Measurements from ENCODE around the gene GSG1L.
"Not testable (repeated sequence)": the region's sequence is repeated elsewhere in the genome, so short reads cannot be mapped to it uniquely, and the experiment has no call there.

GSG1L gene

DNA sequence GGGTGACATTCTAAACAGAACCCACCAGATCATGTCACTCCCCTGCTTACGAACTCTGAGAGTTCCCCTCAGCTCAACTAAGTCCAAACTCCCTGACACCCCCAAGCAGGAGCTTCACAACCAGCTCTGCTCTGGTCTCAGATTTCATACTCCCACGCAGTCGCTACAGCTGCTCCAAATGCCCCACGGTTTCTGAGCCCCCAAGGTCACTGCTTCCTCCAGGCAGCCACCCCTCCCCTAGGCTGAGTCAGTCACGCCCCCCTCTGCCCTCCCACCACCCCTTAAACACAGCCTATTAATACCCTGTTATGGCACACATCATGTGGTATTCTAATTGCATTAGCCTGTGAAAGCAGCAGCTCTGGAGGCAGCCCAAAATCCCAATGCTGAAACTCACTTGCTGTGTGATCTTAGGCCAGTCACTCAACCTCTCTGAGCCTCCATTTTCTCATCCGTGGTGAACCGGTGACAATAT, 51.5 kb downstream of the GSG1L start:
- DNase-seq: no peak

DNA sequence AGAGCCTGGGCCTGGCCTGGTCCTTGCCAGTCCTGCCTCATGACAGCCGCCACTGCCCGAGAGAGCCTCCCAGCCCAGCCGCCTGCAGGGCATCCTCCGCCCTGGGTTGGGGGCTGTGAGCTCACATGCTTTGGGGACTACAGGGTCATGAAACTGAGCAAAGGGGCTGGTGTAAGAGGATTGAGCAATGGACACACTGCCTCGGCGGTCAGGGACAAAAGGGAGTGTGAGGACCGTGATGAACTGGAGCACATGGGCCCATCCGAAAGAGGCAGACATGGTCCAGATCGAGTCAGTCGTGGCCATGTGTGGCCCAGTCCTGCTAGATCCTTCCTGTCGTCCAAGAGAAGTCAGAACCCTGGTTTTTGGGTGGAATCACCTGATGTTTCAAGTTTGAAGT, 52.3 kb downstream of the GSG1L start:
- no peak for DNase-seq

DNA sequence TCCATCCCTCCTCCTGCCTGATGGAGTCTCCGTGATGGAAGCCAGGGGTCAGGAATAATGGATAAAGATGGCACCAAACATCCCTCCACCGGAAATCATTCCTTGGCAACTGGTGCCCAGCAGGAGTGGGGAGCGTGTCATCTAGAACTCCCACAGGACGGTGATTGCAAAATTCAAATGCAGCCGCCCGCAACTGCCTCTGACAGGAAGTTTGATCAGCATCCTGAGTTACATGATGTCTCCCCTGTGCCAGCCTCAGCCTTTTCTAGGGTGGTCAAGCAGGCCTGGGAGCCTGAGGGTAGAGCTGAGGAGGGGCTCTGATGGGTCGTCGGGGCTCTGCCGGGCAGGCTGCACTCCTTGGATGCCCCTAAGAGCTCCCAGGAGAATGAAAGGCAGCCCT, 52.8 kb downstream of the GSG1L start:
- DNase-seq: no peak

DNA sequence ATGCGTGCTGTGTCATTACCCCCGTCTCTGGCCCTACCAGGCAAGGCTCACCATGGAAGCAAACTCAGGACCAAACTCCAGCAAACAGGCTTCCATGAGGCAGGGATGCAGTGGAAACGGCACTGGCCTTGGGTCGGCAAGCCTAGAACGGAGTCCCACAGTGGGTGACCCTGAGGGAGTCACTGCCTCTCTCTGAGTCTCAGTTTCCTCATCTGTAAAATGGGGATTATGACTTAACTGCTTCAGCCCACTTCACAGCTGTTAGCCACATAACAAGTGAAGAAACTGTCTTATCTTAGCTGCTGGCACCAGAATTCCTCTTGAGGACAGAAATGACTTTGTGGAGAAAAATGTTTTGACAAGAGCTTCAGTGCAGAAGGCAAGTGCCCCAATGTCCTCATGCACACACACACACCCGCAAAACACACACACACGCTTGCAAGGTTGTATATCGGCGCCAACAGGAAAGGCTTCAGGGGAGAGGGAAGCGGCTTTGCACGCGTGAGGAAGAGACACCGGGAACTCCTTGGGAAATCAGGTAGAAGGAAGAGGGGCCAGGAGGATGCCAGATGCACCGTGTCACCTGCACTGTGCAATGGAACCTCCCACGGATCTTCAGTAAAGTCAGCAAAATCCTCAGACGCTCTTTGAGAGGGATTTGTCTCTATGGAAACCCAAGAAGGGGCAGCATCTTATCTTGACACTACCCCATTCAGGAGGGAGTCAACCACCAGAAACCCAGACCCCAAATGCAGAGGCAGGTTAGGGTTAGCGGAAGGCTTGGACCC, 53.7 kb downstream of the GSG1L start:
- DNase-seq: no peak

DNA sequence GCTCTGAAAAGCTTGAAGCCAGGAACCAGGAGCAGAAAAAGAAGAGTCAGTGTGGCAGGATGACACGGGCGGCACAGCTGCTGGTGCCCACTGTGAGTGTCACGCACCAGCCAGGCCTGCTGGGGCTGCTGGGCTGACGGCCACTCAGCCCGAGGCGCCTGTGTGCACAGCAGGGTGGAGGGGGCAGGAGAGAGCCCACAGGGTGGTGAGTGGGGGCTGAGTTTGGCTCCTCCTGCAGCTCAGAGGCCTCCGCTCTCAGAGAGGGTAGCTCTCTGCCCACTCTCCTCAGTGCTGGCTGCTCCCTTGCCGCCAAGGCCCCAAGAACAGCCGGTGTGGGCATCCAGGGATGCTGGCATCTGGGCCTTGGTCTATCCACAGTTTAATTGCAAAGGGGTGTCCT, 59.6 kb downstream of the GSG1L start:
- no peak for DNase-seq

DNA sequence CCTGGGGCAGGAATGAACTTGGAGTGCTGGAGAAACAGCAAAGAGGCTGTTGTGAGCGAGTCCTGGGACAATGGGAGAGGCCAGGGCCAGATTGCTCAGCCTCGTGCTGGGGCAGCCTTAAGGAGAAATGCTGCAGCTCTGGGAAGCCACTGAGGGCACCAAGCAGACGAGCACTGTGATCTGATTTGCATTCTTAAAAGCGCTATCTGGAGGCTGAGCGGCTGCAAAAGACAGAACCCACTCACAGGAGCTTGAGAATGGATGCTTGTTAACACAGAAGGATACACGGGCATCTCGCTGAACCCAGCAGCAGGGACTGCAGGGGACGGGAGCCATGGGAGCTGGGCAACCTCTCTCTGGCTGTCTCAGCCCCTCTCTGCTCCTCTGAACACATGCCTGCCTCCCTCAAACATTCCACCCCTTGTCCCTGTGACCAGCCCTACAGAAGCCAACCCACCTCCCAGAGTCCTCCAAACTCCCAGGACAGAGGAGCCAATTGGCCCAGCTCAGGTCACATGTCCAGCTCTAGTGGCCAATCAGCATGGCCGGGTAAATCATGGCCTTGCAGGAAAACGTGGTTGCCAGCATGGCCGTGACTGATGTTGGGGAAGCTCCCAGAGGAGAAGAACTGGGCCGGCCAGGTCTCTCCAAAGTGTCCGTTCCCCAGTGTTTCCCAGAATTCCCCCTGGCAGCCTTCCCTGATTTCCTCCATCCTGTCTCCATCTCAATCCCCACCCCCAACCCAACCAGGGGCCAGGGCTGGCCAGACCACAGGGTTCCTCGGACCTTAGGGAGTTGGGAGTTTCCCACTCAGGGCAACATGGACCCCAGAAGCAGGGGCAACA, 60.3 kb downstream of the GSG1L start:
- no peak for DNase-seq

DNA sequence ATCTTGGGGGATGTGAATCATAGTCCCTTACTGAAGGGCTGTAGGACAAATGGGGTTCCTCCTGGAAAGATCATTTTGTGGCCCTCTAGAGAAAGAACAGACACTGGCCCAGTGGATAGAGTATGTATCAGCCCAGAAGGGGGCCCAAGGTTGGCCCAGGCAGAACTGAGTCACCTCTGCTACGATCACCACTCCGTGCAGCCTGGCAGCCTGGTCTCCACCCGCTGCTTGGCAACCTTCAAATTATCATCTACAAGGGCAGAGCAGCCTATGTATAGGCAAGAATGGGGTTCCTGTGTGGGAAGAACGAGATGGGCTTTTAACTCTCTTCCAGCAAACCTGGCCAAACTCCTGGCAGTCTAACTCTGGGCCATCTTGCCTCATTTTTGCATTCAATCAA, 61.9 kb downstream of the GSG1L start:
- no peak for DNase-seq

DNA sequence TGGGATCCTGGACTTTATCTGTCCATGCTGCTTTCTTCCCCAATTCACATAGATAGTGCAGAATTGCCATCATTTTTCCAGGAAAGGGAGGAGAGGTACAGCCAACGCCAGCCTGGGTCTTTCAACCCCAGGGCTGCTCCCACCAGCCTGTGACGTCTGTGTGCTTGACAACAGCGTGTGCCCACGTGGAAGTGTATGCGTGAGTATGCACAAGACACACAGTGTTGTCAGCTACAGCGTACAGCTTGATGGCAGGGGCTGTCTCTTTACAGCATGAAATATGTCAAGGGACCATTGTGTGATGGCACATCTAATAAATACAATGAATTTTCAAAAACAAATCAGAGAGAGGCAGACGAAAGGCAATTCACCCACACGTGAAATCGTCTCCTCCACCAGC, 62.3 kb downstream of the GSG1L start:
- DNase-seq: no peak

DNA sequence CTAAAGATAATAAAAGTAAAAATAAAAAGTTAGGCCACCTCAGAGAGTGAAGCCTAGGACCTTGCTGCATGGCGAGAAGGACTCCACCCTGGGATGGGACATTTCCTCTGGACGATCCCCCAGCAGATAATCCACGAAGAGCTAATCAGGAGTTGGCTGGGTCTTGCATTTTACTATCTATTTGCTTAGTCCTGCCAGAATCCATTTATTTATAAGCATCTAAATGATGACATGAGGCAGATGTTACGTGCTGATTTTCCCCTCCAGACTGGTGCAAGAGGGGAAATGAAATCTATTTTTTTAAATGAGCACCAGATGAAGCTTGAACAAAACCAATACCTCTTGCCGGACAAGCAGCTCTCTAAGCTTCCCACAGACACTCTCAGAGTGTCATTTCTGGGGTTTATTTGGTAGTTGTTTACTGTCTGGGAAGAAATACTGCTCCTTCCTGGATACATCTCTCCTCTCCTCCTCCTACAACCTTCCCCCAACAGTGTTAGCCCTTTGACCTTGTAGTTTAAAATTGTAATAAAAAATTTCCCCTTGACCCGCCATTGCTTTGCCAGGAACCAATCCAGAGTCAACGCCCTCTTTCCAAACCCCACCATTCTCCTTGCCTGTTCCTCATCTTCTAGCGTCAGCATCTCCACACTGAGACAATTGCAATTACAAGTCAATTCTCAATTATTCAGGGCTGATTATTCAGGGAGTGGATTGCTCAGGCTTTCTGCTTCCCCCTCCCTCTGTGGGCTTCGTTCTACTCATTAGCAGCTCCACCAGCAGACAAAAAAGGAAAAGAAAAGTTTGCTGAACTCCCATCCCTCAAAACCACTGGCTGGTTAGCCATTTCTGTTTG, 63.0 kb downstream of the GSG1L start:
- no peak for DNase-seq

DNA sequence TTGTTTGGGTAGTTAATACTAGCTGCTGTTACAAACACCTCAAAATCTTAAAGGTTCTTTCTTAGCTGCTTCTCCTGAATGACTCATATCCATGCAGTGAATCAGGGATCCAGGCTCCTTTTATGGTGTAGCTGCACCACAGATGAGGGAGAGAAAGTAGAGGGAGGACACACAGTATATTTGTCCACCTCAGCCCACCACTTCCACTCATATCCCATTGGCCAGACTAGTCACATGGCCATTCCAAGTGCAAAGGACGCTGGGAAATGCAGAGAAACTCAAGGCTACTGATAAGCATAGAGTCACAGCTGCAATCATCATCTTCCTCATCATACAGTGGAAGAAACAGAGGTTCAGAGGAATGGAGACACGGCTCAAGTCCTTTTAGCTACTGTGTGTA, 63.8 kb downstream of the GSG1L start:
- no peak for DNase-seq

DNA sequence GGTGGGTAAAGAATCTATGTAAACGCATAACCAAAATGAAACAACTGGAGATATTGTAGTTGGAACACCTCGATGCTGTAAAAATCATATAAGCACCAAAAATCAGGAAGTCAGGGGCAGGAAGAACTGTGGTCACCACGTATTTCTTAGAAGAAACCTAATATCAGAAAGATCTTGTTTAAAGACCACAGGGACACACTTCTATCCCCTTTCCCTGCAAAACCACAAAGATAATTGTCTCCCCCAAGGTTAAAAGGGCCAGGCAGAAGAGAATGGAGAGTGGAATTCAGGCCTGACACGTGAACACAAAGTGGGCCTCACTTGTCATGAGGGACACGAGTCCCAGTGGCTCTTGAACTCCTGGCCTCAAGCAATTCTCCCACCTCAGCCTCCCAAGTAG, 68.1 kb downstream of the GSG1L start:
- no peak for DNase-seq

DNA sequence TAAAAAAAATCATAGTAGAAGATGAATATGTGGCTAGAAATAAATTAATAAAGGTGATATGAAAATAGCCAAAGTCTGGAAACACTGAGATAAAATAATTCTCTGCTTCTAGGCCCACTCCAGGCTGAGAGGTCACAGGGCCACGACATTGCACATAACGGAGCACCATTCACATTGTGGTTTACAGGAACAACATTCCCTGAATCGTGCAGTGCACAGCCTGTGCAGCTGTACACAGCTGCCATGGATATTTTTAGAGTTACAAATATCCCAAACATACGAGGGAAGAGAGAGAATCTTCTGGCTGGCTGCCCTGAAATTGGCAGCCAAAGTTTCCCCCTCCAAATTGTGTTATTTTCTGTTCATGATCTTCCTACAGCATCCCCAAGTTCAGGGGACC, 68.8 kb downstream of the GSG1L start:
- no peak for DNase-seq

DNA sequence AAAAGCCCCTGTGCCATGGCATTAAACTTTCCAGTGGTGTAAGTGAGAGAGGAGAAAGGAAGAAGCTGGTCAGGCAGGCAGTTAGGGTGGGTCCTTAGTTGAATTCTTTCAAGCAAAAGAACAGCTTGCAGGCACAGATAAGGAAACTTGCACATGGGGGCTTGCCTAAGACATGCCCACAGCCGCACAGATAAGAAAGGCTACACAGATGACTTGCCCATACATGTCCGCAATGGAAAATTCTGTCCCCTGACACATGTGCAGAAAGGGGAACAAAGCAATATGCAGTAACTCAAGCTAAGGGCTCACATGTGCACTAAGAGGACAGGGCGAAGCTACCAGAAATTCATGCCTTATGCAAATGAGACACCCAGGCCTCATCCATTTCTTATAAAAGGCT, 69.9 kb downstream of the GSG1L start:
- no peak for DNase-seq

DNA sequence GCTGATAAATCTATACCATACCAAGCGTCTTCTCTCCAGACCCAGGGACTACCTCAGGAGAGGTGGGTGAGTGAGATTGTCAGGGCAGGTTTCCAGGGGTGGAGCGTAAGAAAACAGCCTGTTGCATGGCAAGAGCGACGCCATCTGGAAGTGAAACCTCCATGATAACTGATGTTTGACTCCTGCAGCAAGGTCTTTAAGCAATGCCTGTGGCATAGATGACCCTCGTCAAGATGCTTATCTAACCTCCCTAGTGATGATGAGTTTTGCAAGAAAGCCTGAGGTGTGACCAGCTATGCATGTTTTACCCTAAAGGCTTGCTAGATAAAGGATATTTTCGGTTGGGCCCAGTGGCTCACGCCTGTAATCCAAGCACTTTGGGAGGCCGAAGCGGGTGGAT, 71.6 kb downstream of the GSG1L start:
- DNase-seq: no peak

DNA sequence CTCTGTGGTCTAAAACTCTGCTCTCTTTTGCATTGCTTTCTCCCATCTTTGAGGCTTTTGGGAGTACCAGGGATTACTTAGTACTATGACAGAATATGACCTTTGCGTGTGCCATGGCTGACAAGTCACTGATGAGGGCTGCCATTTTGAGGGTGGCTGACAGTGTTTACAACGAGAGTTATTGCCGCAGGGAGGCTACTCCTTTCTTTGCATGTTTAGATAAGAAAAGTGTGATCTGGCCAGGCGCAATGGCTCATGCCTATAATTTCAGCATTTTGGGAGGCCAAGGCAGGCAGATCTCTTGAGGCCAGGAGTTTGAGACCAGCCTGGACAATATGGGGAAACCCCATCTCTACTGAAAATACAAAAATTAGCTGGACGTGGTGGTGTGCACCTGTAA, 77.5 kb downstream of the GSG1L start:
- DNase-seq: no peak

DNA sequence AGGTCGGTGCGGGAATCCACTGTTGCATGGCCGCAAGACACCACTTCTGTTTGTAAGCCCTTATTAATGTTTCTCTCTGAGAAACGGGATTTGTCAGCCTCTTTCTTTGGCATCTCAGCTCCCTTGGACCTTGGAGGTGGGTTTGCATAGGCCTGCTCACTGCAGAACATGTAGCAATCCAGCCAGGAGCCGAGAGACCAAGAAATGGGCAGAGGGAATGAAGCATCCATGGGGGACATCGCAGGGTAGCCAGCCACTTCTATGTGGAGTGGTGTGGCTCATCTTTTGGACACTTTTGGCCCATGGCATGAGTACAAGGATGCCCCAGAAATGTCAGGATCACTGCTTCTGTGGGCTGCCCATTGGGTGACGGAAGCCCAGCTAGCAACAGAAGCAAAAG, 79.4 kb downstream of the GSG1L start:
- no peak for DNase-seq

DNA sequence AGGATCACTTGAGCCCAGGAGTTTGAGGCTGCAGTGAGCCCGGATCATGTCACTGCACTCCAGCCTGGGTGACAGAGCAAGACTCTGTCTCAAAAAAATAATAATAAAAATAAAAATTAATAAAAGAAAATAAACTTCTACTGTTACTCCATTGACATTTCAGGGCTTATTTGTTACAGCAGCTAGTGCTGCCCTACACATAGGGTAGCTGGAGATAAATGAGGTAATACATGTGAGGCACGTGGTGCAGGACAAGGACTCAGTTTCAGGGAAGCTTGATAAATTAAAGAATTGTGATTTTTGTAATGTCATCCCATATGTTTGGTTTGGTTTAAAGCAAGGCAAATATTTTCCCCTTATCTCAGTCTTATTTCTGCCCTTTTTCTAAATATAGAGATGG, 80.3 kb downstream of the GSG1L start:
- no peak for DNase-seq

DNA sequence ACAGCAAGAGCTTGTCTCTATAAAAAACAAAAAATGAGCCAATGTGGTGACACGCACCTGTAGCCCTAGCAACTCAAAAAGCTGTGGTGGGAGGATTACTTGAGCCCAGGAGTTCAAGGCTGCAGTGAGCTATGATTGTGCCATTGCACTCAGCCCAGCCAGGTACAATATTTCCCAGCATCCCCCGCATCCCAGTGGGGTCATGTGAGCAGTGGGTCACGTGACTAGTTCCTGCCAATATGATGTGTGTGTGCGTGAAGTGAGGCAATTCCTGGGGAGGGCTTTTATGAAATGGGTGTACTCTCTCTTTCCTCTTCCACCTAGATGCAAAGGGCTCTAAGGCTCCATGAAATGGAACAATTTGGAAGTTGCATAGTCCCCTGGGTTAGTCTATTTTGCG, 81.3 kb downstream of the GSG1L start:
- no peak for DNase-seq

DNA sequence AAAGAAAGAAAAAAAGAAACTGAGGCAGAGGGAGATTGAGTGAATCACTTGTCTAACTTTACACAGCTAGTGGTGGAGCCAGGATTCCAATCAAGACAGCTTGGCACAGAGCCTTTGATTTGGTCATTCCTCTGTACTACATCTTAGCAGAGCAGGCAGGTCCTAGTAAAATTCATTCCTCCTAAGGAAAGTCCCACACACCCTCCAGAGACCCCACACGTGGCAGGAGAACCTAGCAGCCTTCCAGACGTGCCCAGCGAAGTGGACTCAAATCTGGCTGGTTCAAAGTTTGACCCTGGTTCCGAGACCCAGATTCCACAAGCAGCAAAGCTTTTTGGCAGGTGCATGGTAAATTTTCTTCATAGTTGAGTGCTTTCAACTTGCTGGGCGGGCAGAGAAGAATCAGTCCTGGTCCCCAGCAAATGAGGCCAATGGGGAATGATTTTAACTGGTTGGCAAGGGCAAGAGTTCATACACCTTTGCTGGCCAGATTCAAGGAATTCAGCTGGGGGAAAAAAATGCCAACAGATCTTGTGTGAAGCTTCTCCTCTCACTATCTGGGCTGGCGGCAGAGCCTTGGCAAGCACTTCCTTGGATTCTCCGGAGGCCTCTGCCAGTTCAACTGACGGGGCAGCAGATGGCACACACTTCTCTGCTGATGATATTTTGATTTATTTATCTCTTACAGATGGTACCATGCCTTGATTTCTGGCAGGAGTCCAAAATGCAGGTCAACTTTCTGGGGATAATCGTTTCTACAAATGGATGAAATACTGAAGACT, 82.4 kb downstream of the GSG1L start:
- DNase-seq: no peak

DNA sequence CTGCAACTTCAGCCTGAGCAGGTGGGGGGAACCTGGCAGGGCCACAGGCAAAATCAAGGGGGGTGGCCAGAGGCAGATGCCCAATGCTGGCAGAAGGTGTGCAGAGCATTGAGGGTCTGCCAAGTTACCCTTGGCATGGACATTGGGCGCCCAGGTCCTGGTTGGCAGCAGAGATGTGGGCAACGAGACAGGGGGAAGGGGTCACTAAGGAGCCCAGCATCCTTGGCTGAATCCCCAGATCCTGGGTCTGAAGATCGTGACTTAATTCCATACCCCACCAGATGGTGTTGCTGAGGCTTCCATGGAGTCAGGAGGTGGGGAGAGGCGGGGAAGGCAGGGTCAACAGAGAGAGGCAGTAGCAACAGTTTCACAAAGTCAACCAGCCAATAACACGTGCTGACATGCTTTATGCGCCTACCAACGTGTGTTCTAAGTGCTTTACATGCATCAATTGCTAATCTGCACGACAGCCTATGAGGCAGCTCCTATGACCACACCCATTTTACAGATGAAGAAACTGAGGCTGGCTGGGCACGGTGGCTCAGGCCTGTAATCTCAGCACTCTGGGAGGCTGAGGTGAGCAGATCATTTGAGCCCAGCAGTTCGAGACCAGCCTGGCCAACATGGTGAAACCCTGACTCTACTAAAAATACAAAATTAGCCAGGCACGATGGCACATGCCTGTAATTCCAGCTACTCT, 83.3 kb downstream of the GSG1L start:
- no peak for DNase-seq

DNA sequence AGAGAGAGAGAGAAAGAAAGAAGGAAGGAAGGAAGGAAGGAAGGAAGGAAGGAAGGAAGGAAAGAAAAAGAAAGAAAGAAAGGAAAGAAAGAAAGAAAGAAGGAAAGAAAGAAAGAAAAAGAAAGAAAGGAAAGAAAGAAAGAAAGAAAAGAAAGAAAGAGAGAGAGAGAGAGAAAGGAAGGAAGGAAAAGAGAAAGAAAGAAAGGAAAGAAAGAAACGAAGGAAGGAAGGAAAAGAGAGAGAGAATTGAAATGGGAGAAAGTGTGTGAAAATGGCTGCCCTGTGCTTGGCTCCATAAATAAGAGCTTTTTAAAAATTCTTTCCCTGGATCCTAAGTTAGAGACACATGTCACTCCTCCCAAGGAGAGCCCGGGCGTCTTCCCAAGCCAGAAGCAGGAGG, 83.8 kb downstream of the GSG1L start:
- DNase-seq: not testable (repeated sequence)

DNA sequence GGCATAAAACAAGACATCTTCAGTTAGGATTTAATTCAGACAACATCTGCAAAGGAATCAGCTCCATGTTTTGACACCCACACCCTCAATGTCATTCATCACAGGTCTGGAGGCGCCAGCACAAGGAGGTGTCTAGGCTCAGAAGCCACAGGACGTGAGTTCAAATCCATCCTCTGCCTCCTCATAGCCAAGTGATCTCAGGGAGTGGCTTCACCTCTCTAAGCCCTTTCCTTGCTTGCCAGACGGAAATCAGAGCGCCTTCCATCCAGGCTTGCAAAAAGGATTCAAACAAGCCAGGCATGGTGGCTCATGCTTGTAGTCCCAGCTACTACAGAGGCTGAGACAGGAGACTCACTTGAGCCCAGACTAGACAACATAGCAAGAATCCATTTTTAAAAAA, 84.6 kb downstream of the GSG1L start:
- no peak for DNase-seq

Data from NCI-H1048 (cell line).